Keratinocyte (primary cell): ENCODE data around the gene IFRD2. TPM values are rescaled to one million over a fixed set of nuclear protein-coding genes. Genes with fewer than 3 reads are reported as not detected.
"Not testable (repeated sequence)": the region's sequence is repeated elsewhere in the genome, so short reads cannot be mapped to it uniquely, and the experiment has no call there.

Experiments
- DNase-seq: peaks from one replicate; pipeline ENCODE4 v3.0.0-alpha.2; 2011; ENCODE audit warnings: low read depth, missing footprints, low spot score
- FAIRE-seq: peaks from 2 replicates; lab custom pipeline; 2011; peaks lifted over from hg19 to GRCh38; lab: Jason Lieb, UNC
- H2AFZ ChIP-seq: 2 replicates; pipeline ENCODE4 v1.6.0; 2012; ENCODE audit warnings: low read length, control low read depth, inconsistent platforms; ENCODE audit not compliant: control insufficient read depth
- H3K27ac ChIP-seq: 2 replicates; pipeline ENCODE4 v1.5.1; 2011; ENCODE audit warnings: low read length; ENCODE audit not compliant: control insufficient read depth, insufficient read depth
- H3K27me3 ChIP-seq: 3 replicates; pipeline ENCODE4 v1.6.0; 2011; ENCODE audit warnings: low read length; ENCODE audit not compliant: control insufficient read depth, insufficient read depth; ENCODE audit errors: extremely low read depth
- H3K36me3 ChIP-seq, 2 experiments: 2 replicates in 1 of 2; 3 replicates in 1 of 2; pipeline ENCODE4 v1.5.1; 2011; ENCODE audit warnings: low read length in 2 of 2, mild to moderate bottlenecking in 1 of 2; ENCODE audit not compliant: control insufficient read depth in 2 of 2, insufficient read depth in 2 of 2; ENCODE audit errors: extremely low read depth in 1 of 2
- H3K4me1 ChIP-seq: 3 replicates; pipeline ENCODE4 v1.5.1; 2011; ENCODE audit warnings: low read length; ENCODE audit not compliant: control insufficient read depth, insufficient read depth; ENCODE audit errors: extremely low read depth
- H3K4me2 ChIP-seq: 3 replicates; pipeline ENCODE4 v1.6.0; 2011; ENCODE audit warnings: low read depth, low read length; ENCODE audit not compliant: control insufficient read depth, insufficient read depth; ENCODE audit errors: extremely low read depth
- H3K4me3 ChIP-seq, 3 experiments: fragments of 200-600 bp in 1 of 3; sonication (generic) in 1 of 3; 2 replicates in 2 of 3; 3 replicates in 1 of 3; pipeline ENCODE4 v1.5.1; 2011 to 2016; ENCODE audit warnings: low read length in 3 of 3, mild to moderate bottlenecking in 3 of 3, control low read depth in 2 of 3, inconsistent platforms in 1 of 3, low read depth in 1 of 3, mixed read lengths in 1 of 3, mixed run types in 1 of 3, moderate library complexity in 1 of 3; ENCODE audit not compliant: control insufficient read depth in 2 of 3, insufficient read depth in 2 of 3; ENCODE audit errors: extremely low read depth in 1 of 3
- H3K79me2 ChIP-seq: 2 replicates; pipeline ENCODE4 v1.6.0; 2012; ENCODE audit warnings: low read length; ENCODE audit not compliant: control insufficient read depth, insufficient read depth
- H3K9ac ChIP-seq: 3 replicates; pipeline ENCODE4 v1.6.0; 2011; ENCODE audit warnings: low read length; ENCODE audit not compliant: control insufficient read depth, insufficient read depth; ENCODE audit errors: extremely low read depth
- H3K9me1 ChIP-seq: 3 replicates; pipeline ENCODE4 v1.6.0; 2011; ENCODE audit warnings: low read length; ENCODE audit not compliant: control insufficient read depth, insufficient read depth; ENCODE audit errors: extremely low read depth
- H3K9me3 ChIP-seq: 2 replicates; pipeline ENCODE4 v1.5.1; 2012; ENCODE audit warnings: low read depth, low read length; ENCODE audit not compliant: control insufficient read depth
- H4K20me1 ChIP-seq: 3 replicates; pipeline ENCODE4 v1.6.0; 2011; ENCODE audit warnings: low read length; ENCODE audit not compliant: control insufficient read depth, insufficient read depth; ENCODE audit errors: extremely low read depth
- CTCF ChIP-seq, 3 experiments: IDR thresholded peaks in 1 of 3; conservative IDR thresholded peaks in 1 of 3; optimal IDR thresholded peaks in 1 of 3; 2 replicates in 2 of 3; 3 replicates in 1 of 3; pipeline versions ENCODE3 to v1.5.1; 2011; ENCODE audit warnings: low read length in 3 of 3, mild to moderate bottlenecking in 3 of 3, moderate library complexity in 2 of 3, control low read depth in 1 of 3, inconsistent platforms in 1 of 3; ENCODE audit not compliant: insufficient read depth in 2 of 3; ENCODE audit errors: extremely low read depth in 1 of 3
- EZH2 ChIP-seq: IDR thresholded peaks from one replicate; pipeline ENCODE4 v1.6.1; 2012; ENCODE audit warnings: inconsistent platforms, mild to moderate bottlenecking, low read length, moderate library complexity
- dilution Hi-C: fragments of 300-500 bp; cut with MboI; formaldehyde crosslinking; loops from one replicate; pipeline ENCODE4 v1.7.0; 2020; ENCODE audit warnings: low sequenced_read_pairs; ENCODE audit not compliant: extremely low pct_ligation_motif_present
- polyA plus RNA-seq, 5 experiments: library from polyadenylated mRNA; depleted of rRNA in 3 of 5; stranded (reverse) in 3 of 5; stranded (forward) in 1 of 5; unstranded in 1 of 5; fragments of >200 nt; gene quantifications; 1 replicate in 1 of 5; 2 replicates in 3 of 5; 3 replicates in 1 of 5; pipeline versions ENCODE4 v1.2.1 to v1.2.3, GENCODE V29; 2011 to 2012; ENCODE audit warnings: missing spikeins in 2 of 5, low read depth in 1 of 5, low replicate concordance in 1 of 5

The IFRD2 gene
- polyA plus RNA-seq, 1 donor (not counting 4 experiments of a cell fraction or from before 2014, with no cell fraction given), result 50.3 TPM

DNA sequence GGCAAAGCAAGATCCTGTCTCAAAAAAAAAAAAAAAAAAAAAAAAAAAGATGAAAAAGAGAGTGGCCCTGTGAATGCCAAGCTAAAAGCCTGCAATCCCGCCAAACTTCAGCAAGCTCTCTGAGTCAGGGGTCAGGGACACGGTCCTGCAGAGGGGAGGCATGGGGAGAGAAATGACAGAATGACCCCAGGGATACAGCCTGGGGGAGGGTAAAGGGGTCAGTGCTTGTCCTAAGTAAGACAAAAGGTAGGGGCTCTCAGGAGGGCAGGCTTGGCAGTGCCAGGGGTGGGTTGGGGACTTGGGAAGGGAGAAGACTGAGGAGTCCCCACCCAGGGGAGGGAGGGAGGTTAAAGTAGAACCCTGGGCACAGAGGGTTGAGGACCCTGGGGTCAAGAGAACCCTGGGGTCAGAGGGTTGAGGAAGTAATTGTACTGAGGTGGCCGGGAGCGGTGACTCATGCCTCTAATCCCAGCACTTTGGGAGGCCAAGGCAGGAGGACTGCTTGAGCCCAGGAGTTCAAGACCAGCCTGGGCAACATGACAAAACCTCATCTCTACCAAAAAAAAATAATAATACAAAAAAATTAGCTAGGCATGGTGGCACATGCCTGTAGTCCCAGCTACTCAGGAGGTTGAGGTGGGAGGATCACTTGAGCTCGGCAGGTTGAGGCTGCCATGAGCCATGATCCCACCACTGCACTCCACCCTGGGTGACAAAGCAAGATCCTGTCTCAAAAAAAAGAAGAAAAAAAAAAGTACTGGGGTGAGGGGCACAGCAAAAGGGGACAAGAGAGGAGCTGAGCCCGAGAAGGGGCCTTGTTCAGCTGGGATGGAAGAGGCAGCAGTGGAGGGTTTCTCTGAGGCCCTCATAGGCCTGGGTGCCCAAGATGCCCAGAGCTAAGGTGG lies 28.5 kb downstream of the IFRD2 start:
- H2AFZ ChIP-seq, result no peak overlapping the region
- FAIRE-seq, result no peak
- no peak for DNase-seq
- peaks cover 27% of the 10 kb centered on the region for H3K4me1 ChIP-seq
- no peak overlapping the region for H3K4me2 ChIP-seq
- H3K9me1 ChIP-seq, result peaks cover 2% of the 10 kb centered on the region
- H3K9me3 ChIP-seq, result no peaks in the 10 kb centered on the region
- peaks cover 3% of the 10 kb centered on the region for H3K27me3 ChIP-seq
- no peak overlapping the region for H3K4me3 ChIP-seq
- H4K20me1 ChIP-seq, result no peaks in the 10 kb centered on the region
- H3K9ac ChIP-seq, result no peak overlapping the region
- TF ChIP-seq CTCF (optimal IDR thresholded peaks at IDR 0.05 in 1 of 3, IDR thresholded peaks at IDR 0.05 in 1 of 3, conservative IDR thresholded peaks at IDR 0.05 in 1 of 3; ENCODE audit: extremely low read depth in 1 of 3, insufficient read depth in 2 of 3, low read length in 3 of 3), result no peak
- no peak for TF ChIP-seq EZH2
- H3K79me2 ChIP-seq, result no peaks in the 10 kb centered on the region
- no peak overlapping the region for H3K27ac ChIP-seq
- no peaks in the 10 kb centered on the region for H3K36me3 ChIP-seq
- dilution Hi-C loops, result no loop called here

- Histone ChIP-seq H4K20me1 (no peaks in the 10 kb centered on the region), H3K9me3 (no peaks in the 10 kb centered on the region), H3K79me2 (no peaks in the 10 kb centered on the region), H3K36me3 (peaks cover 4 to 5% of the 10 kb centered on the region in 2 experiments), H3K4me3 (no peak overlapping the region), H3K27me3 (peaks cover 3% of the 10 kb centered on the region), H3K9ac (no peak overlapping the region), H3K4me1 (peaks cover 23% of the 10 kb centered on the region), H2AFZ (no peak overlapping the region), H3K27ac (no peak overlapping the region), H3K9me1 (peaks cover 2% of the 10 kb centered on the region), H3K4me2 (no peak overlapping the region)
- TF ChIP-seq EZH2 (no peak), CTCF (optimal IDR thresholded peaks at IDR 0.05 in 1 of 3, IDR thresholded peaks at IDR 0.05 in 1 of 3, conservative IDR thresholded peaks at IDR 0.05 in 1 of 3; ENCODE audit: extremely low read depth in 1 of 3, insufficient read depth in 2 of 3, low read length in 3 of 3) (no peak)
- dilution Hi-C loops, result no loop called here
- FAIRE-seq, result no peak
- DNase-seq, result no peak
These were observed 29.5 kb downstream of the IFRD2 start for GRCh38 chr3:50262778-50263177.

DNA sequence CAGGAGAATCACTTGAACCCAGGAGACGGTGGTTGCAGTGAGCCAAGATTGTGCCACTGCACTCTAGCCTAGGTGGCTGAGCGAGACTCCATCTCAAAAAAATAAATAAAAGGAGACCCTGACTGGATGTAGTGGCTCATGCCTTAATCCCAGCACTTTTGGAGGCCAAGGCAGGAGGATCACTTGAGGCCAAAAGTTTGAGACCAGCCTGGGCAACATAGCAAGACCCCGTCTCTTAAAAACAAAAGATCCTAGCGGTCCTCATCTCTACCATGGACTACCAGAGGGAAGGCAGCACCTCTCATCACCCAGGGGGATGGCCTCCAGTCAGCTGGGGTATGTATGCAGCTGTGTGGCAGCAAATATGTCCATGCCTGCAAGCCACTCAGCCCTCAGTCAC lies 30.0 kb downstream of the IFRD2 start:
- peaks cover 23% of the 10 kb centered on the region for H3K4me1 ChIP-seq

More for the DNA sequence above, 30.0 kb downstream of the IFRD2 start:
- FAIRE-seq, H3K79me2 ChIP-seq, H3K4me2 ChIP-seq, H3K9me3 ChIP-seq, H3K9me1 ChIP-seq, H3K36me3 ChIP-seq, H2AFZ ChIP-seq, H4K20me1 ChIP-seq, DNase-seq, H3K9ac ChIP-seq, dilution Hi-C loops, H3K4me3 ChIP-seq, H3K27ac ChIP-seq, H3K27me3 ChIP-seq: not testable (repeated sequence)
